Gastroesophageal sphincter (tissue), 3 donors: ENCODE results near the gene PRDM2.

ENCODE experiments used
- EP300 ChIP-seq: sonication (generic); formaldehyde crosslinking; IDR thresholded peaks from one replicate; pipeline ENCODE4 v1.6.1; 2017; ENCODE audit warnings: antibody characterized with exemption, mild to moderate bottlenecking
- POLR2AphosphoS5 ChIP-seq: sonication (generic); formaldehyde crosslinking; IDR thresholded peaks from one replicate; pipeline ENCODE4 v1.6.1; 2017; ENCODE audit warnings: antibody characterized with exemption
- TF ChIP-seq, protein P1 (sequence below), 4 experiments: fragments of 200-600 bp in 2 of 4; fragments of 450-650 bp in 2 of 4; sonication (generic) in 1 of 4; IDR thresholded peaks; one replicate each; pipeline ENCODE4 v1.5.1; 2017 to 2019; ENCODE audit warnings: antibody characterized with exemption in 4 of 4, mild to moderate bottlenecking in 2 of 4, moderate library complexity in 2 of 4

GRCh38 chr1:13804240-13804633, 104.2 kb downstream of the PRDM2 start:
- TF ChIP-seq, protein P1, sequence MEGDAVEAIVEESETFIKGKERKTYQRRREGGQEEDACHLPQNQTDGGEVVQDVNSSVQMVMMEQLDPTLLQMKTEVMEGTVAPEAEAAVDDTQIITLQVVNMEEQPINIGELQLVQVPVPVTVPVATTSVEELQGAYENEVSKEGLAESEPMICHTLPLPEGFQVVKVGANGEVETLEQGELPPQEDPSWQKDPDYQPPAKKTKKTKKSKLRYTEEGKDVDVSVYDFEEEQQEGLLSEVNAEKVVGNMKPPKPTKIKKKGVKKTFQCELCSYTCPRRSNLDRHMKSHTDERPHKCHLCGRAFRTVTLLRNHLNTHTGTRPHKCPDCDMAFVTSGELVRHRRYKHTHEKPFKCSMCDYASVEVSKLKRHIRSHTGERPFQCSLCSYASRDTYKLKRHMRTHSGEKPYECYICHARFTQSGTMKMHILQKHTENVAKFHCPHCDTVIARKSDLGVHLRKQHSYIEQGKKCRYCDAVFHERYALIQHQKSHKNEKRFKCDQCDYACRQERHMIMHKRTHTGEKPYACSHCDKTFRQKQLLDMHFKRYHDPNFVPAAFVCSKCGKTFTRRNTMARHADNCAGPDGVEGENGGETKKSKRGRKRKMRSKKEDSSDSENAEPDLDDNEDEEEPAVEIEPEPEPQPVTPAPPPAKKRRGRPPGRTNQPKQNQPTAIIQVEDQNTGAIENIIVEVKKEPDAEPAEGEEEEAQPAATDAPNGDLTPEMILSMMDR (IDR thresholded peaks at IDR 0.05), result no peak
- TF ChIP-seq POLR2AphosphoS5 (no peak), EP300 (no peak)
